Smooth muscle cell of the brain vasculature (primary cell): ENCODE data around the gene ZNF30.
"Not testable (repeated sequence)": the region's sequence is repeated elsewhere in the genome, so short reads cannot be mapped to it uniquely, and the experiment has no call there.

Source experiments
- DNase-seq: peaks from one replicate; pipeline ENCODE4 v3.0.0-alpha.2; 2012; ENCODE audit warnings: low read depth, low spot score

ZNF30 gene

DNA sequence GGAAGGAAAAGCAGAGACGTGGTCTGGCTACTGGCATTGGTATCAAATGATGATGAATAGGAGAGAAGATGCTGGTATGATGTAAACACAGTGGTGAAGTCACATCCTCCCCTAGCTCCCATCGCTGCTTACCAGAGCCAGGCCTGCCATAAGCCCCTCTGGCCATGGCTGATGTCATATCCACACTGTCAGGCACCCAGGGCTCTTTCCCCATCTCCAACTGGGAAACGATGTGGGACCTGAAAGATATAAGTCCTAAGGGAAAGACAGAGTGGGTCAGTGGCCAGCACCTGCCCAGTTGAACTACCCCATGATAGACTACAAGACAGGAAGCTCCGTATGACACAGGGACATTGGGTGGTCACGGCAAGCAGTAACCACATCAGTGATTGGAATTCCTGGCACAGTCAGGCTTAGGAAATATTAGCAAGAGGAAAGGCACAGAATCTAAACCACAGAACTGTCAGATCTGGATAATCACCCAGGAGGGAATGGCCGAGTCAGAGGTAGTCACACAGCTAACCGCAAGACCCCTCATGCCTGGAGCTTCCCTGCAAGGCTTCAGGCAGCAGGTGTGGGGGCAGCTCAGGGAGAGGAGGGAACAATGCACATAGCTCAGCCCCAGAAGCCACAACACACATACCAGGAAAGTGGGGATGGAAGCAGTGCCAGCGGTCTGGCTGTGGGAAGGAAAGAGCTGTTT lies 33.6 kb downstream of the ZNF30 start:
- no peak for DNase-seq

- DNase-seq, result no peak
These were observed 34.4 kb downstream of the ZNF30 start for GRCh38 chr19:34960940-34961679.

GRCh38 chr19:34961775-34962686 lies 35.3 kb downstream of the ZNF30 start:
- DNase-seq, result no peak

- DNase-seq, result no peak
These were observed 36.2 kb downstream of the ZNF30 start for GRCh38 chr19:34962687-34963572.

DNA sequence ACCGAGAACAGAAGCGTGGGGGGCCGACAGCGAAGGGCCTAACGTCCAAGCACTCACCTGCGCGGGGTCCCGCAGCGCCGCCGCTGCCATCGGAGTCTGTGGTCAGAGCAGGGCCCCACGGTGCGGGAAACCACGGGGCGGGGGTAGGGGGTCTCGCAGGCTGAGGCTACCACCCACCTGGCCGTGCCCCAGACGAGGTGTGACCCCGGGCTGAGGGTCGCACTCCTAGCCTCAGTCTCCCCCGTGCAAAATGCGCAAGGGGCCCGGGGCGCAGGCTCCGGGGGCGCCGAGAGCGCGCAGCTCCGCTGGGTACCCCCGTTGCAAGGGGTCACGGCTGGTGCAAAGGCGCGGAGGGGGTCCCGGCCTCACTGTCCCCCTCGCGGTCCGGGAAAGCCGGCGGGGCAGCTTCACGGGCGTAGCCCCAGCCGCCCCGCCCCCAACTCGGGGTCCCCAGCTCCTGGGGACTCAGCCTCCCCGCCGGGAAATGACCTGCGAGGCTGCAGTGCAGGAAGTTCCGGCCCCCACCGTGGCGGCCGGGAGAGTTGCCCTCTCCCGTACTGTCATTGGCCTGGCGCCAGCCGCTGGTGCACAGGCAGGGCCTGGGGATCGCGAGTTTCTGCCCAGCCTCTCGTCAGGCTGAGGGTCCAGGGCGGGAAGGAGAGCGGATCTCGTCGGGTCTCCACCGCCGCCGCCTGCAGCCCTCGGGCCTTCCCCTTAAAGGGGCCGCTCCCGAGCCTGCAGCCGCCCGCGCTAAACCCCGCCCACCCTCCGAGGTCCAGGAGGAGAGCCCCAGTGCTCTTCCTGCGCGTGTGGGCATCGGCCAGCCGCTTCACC lies 37.1 kb downstream of the ZNF30 start, which contains the start of gene ZNF792:
ZNF792 (minus strand) TSS at position 657 of the 834 bp plus-strand sequence; CDS start at position 90, 567 bp downstream.
- DNase-seq, result no peak

GRCh38 chr19:34964598-34964997 lies 37.9 kb downstream of the ZNF30 start:
- DNase-seq, result no peak

GRCh38 chr19:34965505-34965904 lies 38.8 kb downstream of the ZNF30 start:
- not testable (repeated sequence) for DNase-seq

GRCh38 chr19:34967551-34967950 lies 40.8 kb downstream of the ZNF30 start:
- DNase-seq, result no peak

GRCh38 chr19:34969721-34970120 lies 43.0 kb downstream of the ZNF30 start:
- no peak for DNase-seq

GRCh38 chr19:34970185-34970780 lies 43.6 kb downstream of the ZNF30 start:
- not testable (repeated sequence) for DNase-seq

GRCh38 chr19:34972163-34972705 lies 45.5 kb downstream of the ZNF30 start:
- DNase-seq, result no peak

DNA sequence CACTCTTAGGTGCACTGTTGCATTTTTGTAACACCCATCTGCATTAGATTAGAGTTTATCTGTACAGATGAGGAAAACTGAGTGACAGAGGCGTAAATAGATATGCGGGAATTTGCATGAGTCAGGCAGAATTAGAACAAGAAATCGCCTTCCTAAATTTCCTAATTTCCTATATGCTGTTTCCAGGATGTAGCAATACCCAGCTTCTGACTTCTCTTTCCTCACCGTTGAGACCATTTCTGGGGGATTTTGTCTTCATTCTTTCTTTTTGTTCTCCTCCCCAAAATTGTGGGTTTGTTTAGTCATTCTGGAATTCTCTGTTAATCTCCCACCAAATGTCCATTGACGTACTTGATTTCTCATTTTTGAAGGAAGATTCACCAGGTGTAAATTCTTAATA lies 47.9 kb downstream of the ZNF30 start:
- no peak for DNase-seq

DNA sequence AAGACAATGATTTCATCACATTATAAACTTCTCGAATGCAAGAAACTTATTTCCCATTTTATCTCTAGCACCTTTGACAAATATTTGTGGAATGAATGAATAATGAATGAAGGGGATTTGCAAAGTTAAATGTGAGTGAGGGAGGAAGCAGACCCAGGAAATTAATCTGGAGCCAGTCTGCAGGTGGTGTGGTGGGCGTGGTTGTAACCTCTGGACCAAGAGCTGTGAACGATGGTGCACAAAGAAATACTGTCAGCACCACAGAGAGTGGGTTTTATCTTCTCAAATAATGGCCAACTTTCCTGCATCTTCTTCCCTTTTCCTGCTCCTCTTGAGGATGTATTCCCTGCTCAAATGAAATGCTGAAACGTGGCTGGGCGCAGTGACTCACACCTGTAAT lies 48.4 kb downstream of the ZNF30 start:
- DNase-seq, result no peak

GRCh38 chr19:34976611-34977010 lies 49.9 kb downstream of the ZNF30 start:
- no peak for DNase-seq

- no peak for DNase-seq
These were observed 53.3 kb downstream of the ZNF30 start for GRCh38 chr19:34979819-34980640.

DNA sequence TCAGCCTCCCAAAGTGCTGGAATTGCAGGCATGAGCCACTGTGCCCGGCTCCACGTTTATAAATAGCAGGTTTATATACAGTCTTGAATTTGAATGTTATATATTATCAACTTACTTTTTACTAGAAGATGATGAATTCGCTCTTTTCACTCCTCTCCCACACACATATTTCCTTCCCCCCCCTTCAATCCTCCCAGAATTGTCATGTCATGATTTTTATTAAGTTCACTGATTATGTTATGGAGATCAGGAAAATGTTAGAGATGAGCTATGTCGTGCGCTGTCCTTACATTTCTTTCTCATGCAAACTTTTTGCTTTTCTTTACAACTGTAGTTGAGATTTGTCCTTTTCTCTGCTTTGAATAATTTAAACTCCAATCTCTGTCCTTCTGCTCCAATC lies 55.6 kb downstream of the ZNF30 start:
- no peak for DNase-seq

DNA sequence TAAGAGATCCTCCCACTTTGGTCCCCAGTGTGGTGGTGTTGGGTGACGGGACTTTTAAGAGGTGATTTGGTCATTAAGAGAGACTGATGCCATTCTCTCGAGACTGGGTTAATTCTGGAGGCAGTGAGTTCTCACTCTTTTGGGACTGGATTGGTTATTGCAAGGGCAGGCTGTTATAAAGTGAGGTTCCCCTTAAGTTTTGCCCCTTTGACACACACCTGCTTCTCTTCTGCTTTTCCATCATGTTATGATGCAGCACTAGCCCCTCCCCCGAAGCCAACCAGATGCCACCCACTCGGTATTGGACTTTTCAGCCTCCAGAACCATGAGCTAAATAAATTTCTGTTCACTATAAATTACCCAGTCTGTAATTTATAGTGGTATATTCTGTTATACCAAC lies 57.1 kb downstream of the ZNF30 start:
- DNase-seq, result no peak

- DNase-seq, result no peak
These were observed 57.6 kb downstream of the ZNF30 start for GRCh38 chr19:34984287-34984686.
